Activated naive CD4-positive, alpha-beta T cell treated with anti-CD3 and anti-CD28 coated beads for 36 hours (primary cell): ENCODE results near the gene SLC12A1. TPM values are rescaled to one million over a fixed set of nuclear protein-coding genes. Genes with fewer than 3 reads are reported as not detected.
A peak's percentile ranks its signal among the peaks of the same experiment; 100 is the strongest.

Experiments
- CTCF ChIA-PET: fragments of 350-600 bp; sonication (Branson Sonifier 250); formaldehyde crosslinking; loops from one replicate; lab custom pipeline; 2021; ENCODE audit warnings: antibody characterized with exemption; lab: Charles Lee
- DNase-seq: peaks from one replicate; pipeline ENCODE4 v3.0.0-alpha.2; 2020
- H3K27ac Mint-ChIP-seq: one replicate; pipeline ENCODE4 v1.8.0; 2021; ENCODE audit warnings: mild to moderate bottlenecking, mixed read lengths
- H3K27me3 Mint-ChIP-seq: one replicate; pipeline ENCODE4 v1.8.0; 2021; ENCODE audit warnings: low read depth, mixed read lengths
- H3K36me3 Mint-ChIP-seq: one replicate; pipeline ENCODE4 v1.8.0; 2021; ENCODE audit warnings: low read depth, mixed read lengths
- H3K4me1 Mint-ChIP-seq: one replicate; pipeline ENCODE4 v1.8.0; 2021; ENCODE audit warnings: low read depth, mixed read lengths
- H3K4me3 Mint-ChIP-seq: one replicate; pipeline ENCODE4 v1.8.0; 2021; ENCODE audit warnings: mild to moderate bottlenecking, moderate library complexity, mixed read lengths
- H3K9me3 Mint-ChIP-seq: one replicate; pipeline ENCODE4 v1.8.0; 2021; ENCODE audit warnings: mixed read lengths
- intact Hi-C: fragments of 100-400 bp; cut with micrococcal nuclease; formaldehyde crosslinking; loops from one replicate; pipeline ENCODE4 v1.15.1; 2023
- total RNA-seq, 2 experiments: library from RNA; stranded (reverse); gene quantifications; one replicate each; pipeline ENCODE4 v1.2.3, GENCODE V29; 2021

Gene SLC12A1
- total RNA-seq: not detected

DNA sequence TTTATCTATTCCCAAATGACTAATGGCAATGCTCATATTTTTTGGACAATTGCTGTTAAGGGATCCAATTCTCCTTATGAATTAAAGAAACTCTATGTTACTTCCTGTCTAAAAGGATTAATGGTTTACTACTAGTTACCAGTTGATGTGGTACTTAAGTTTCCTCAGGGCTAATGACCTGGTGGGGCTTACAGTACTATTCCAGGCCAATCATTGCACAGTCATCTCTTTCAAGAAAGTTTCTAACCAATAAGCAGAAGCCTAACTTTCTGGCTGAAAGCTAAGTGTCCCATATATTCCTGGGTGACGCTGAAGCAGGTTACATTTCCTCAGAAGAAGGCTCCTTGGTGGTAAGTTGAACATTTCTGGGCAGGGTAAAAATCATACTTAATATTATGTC is at the start of gene SLC12A1:
Gene SLC12A1, plus strand, starts transcription at position 322 of the 400 bp plus-strand sequence. CDS start 1,418 bp downstream, outside the sequence.
- intact Hi-C loops: no loop called here
- Mint-ChIP-seq H3K27ac (no peak within 1 kb of the TSS), H3K9me3 (no peaks in the 10 kb centered on the region), H3K4me3 (no peak within 1 kb of the TSS), H3K4me1 (no peaks in the 10 kb centered on the region), H3K27me3 (peaks cover 12% of the 10 kb centered on the region), H3K36me3 (no peaks in the 10 kb centered on the region)
- CTCF ChIA-PET: no interaction called here
- DNase-seq: no peak

DNA sequence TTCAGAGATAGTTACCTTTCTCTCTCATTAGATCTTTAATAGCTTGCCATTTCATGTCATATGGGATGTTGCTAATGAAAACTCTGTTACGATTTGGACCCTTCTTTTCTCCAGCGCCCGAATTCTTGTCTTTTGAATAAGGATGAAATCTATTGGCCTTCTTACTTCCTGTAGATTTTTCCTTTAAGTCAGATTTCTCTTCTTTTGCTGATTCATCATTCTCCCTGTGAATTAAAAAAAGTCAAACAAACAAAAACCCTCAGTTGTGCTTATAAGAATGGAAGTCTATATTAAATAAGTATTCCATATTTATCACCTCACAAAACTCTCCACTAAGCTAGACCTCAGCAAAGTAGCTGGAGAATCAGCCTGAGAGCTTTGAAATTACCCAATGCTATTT is 37.5 kb upstream of the SLC12A1 start:
- Mint-ChIP-seq H3K27ac (no peak overlapping the region), H3K4me1 (peaks cover 3% of the 10 kb centered on the region), H3K9me3 (no peaks in the 10 kb centered on the region), H3K36me3 (peaks cover 15% of the 10 kb centered on the region), H3K4me3 (no peak overlapping the region), H3K27me3 (peaks cover 2% of the 10 kb centered on the region)
- CTCF ChIA-PET: no interaction called here
- DNase-seq: no peak
- intact Hi-C loops: no loop called here

DNA sequence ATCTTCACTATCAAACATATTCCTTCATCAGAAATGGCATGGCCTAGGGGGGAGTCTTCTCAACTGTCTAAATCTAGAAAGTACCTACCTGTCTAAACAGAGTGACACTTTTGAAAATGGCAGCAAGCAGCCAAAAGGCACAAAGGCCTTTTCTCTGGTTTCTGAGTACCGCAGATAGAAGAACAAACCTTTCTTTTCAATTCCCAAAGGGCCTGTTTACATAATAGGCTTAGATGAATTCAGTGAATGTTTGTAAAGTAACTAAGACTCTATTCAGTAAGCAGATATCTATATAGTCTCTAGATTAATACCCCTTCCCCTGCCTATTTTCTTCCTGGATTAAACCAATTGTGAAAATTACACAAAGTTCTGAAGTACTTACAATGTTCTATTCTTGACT is 35.1 kb upstream of the SLC12A1 start:
- H3K4me1 Mint-ChIP-seq: peaks cover 6% of the 10 kb centered on the region
- H3K36me3 Mint-ChIP-seq: peaks cover 11% of the 10 kb centered on the region
- DNase-seq: no peak
- CTCF ChIA-PET: no interaction called here
- intact Hi-C loops: loop anchor here (10.0 kb wide), 1 partner anchor 984 kb away; the partner anchor contains the start of gene COPS2
- no peak overlapping the region for H3K27ac Mint-ChIP-seq
- H3K27me3 Mint-ChIP-seq: peaks cover 3% of the 10 kb centered on the region
- H3K4me3 Mint-ChIP-seq: no peak overlapping the region
- peaks cover 1% of the 10 kb centered on the region for H3K9me3 Mint-ChIP-seq

DNA sequence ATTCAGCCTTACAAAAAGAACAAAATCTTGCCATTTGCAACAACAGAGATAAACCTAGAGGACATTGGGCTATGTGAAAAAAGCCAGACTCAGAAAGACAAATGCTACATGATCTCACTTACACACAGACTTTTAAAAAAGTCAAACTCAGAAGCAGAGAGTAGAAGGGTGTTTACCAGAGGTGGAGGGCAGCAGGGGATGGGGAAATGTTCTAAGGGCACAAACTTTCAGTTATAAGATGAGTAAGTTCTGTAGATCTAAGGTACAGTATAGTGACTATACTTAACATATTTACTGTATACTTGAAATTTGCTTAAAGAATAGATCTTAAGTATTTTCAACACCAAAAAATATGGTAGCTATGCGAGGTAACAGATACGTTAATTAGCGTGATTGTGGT is 31.0 kb upstream of the SLC12A1 start:
- DNase-seq: peak; percentile 3
- Mint-ChIP-seq H3K4me3 (no peak overlapping the region), H3K36me3 (no peaks in the 10 kb centered on the region), H3K27ac (no peak overlapping the region), H3K9me3 (peaks cover 1% of the 10 kb centered on the region), H3K27me3 (peaks cover 16% of the 10 kb centered on the region), H3K4me1 (peaks cover 16% of the 10 kb centered on the region)
- intact Hi-C loops: loop anchor here (5.0 to 10.0 kb wide), 2 partner anchors 637 to 980 kb away; partner anchors contain the start of genes CEP152 and COPS2
- CTCF ChIA-PET: no interaction called here

DNA sequence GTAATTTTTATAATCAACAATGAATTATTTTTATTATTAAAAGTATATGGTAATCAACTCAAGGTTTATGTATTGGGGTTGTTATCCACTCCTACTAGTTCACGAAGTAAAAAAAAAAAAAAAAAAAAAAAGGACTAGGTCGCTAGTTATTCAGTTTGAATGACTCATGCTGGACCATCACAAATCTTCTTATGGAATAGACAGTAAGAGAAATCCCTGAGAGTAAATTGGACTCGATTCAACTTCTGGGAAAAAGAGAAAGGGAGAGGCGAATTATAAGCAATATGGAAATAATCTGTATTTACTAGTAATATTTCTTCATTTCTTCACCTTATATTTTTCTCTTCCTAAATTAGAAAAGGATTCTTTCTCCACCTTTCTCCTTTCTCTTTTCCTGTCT is 30.0 kb upstream of the SLC12A1 start:
- Mint-ChIP-seq H3K9me3 (peaks cover 1% of the 10 kb centered on the region), H3K27me3 (peaks cover 17% of the 10 kb centered on the region), H3K4me3 (peak overlapping the region; percentile 78), H3K36me3 (no peaks in the 10 kb centered on the region), H3K27ac (no peak overlapping the region), H3K4me1 (peaks cover 16% of the 10 kb centered on the region)
- intact Hi-C loops: loop anchor here (5.0 to 10.0 kb wide), 2 partner anchors 636 to 979 kb away; partner anchors contain the start of genes CEP152 and COPS2
- DNase-seq: no peak
- CTCF ChIA-PET: no interaction called here

DNA sequence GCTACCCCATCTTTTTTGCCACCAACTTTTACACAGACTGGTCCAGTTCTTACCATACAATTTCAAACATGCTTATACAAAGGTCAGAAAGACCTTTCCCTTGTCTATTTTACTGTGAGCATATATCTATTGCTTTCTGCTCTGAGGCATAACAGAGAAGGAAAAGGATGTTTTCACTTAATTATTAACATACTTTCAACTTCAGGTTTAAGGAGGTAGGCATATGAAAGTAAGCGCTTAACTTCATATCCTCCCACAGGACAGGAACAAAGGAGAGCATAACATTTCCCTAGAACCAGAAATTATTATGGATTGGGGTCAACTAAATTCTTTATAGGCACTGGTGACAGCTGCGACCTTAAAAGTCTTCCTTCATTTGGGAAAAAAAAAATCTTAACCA is 29.1 kb upstream of the SLC12A1 start:
- intact Hi-C loops: loop anchor here (1.0 to 10.0 kb wide), 3 partner anchors 155 to 978 kb away; partner anchors contain the start of genes CEP152 and COPS2
- Mint-ChIP-seq H3K27me3 (peaks cover 20% of the 10 kb centered on the region), H3K36me3 (no peaks in the 10 kb centered on the region), H3K27ac (peak overlapping the region; percentile 85), H3K4me3 (peak overlapping the region; percentile 78), H3K4me1 (peaks cover 16% of the 10 kb centered on the region), H3K9me3 (peaks cover 1% of the 10 kb centered on the region)
- DNase-seq: no peak
- CTCF ChIA-PET: interaction anchor here (0.7 kb wide), 1 partner anchor 116 kb away, joined by 3 read pairs; no protein-coding TSS in a partner anchor

DNA sequence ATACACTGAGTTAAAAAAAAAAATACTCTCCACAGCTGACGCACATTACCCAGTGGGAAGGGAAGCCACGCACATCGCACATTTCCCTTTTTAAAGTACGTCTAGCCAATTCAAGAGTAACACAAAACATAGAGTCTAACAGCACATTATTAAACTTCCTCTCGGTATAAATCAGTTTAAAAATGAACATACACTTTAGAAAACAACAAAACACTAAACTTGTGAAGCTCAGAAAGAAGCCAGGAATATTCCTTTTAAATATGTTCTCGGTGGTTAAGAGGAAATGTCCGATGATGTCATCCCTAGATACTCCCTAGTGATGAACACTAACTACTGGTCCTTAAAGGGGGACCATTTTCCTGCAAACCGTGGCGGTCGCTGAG is 28.7 kb upstream of the SLC12A1 start:
- peaks cover 24% of the 10 kb centered on the region for H3K27me3 Mint-ChIP-seq
- H3K27ac Mint-ChIP-seq: peak overlapping the region; percentile 85
- peak; percentile 14 for DNase-seq
- CTCF ChIA-PET: interaction anchor here (0.7 kb wide), 1 partner anchor 115 kb away, joined by 3 read pairs; no protein-coding TSS in a partner anchor
- peak overlapping the region; percentile 78 for H3K4me3 Mint-ChIP-seq
- H3K36me3 Mint-ChIP-seq: no peaks in the 10 kb centered on the region
- peaks cover 16% of the 10 kb centered on the region for H3K4me1 Mint-ChIP-seq
- peaks cover 1% of the 10 kb centered on the region for H3K9me3 Mint-ChIP-seq
- intact Hi-C loops: loop anchor here (1.0 to 10.0 kb wide), 3 partner anchors 155 to 977 kb away; partner anchors contain the start of genes CEP152 and COPS2

DNA sequence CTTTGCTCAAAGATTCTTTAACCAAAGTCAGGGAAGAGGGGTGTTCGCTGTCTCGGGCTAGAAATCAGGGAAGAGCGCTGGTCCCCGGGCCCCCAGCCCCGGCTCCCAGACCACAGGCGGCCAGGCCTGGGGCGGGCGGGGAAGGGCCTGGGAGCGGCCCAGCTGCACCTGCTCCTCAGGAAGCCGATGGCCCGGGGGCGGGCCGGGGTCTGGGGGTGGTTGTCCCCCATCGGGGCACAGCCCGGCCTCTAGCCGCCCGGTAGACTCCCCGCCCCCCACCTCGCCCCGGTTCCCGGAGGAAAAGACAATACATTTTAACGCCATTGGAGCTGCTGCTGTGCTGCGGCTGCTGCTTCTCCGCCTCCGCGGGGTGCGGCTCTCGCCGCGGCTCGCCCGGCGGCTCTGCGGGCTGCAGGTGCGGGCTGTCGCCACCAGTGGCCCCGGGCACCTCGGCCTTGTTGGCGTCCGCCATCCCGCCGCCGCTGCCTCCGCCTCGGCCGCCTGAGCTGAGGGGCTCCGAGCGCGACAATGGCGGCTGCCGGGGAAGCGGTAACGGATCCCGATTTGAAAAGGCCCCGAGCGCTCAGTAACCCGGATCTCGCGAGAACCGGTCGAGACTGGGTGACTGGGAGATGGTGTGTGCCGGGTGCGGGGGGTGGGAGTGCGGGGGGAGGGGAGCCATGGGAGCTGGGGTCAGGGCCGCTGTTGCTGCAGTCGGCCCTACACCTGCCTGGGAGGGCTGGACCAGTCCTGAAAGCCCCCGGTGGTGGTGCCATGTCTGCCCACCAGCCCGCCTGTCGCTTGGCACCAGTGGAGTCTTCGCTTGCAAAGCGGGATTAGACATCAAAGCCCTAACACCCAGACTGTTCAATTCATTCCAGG is 28.1 kb upstream of the SLC12A1 start, which contains the start of gene MYEF2:
Gene MYEF2, minus strand, starts transcription at position 530 of the 882 bp plus-strand sequence. Its CDS starts 58 bp downstream, at position 472.
- H3K36me3 Mint-ChIP-seq: no peaks in the 10 kb centered on the region
- H3K27me3 Mint-ChIP-seq: peaks cover 23% of the 10 kb centered on the region
- H3K27ac Mint-ChIP-seq: peak within 1 kb of the TSS; percentile 85
- intact Hi-C loops: loop anchor here (1.0 to 10.0 kb wide), 3 partner anchors 154 to 977 kb away; partner anchors contain the start of genes CEP152 and COPS2
- H3K4me3 Mint-ChIP-seq: peak within 1 kb of the TSS; percentile 78
- peak; percentile 83 for DNase-seq
- peaks cover 14% of the 10 kb centered on the region for H3K4me1 Mint-ChIP-seq
- CTCF ChIA-PET: no interaction called here
- H3K9me3 Mint-ChIP-seq: peaks cover 1% of the 10 kb centered on the region

DNA sequence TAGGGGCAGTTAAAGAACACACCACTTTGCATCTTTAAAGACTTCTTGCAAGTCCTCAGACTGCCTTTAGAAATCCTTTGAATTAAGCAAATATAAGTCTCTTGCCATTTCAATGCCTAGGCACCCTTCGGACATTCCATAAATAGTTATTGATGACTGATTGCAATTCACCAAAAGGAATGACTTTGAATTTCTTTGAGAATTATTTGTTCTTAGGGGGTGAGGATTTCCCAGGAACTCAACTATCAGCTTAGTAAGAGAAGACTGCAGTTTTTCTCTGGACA is 27.5 kb upstream of the SLC12A1 start:
- DNase-seq: no peak
- H3K9me3 Mint-ChIP-seq: peaks cover 1% of the 10 kb centered on the region
- H3K4me1 Mint-ChIP-seq: peaks cover 14% of the 10 kb centered on the region
- H3K27me3 Mint-ChIP-seq: peaks cover 23% of the 10 kb centered on the region
- no peaks in the 10 kb centered on the region for H3K36me3 Mint-ChIP-seq
- CTCF ChIA-PET: no interaction called here
- H3K4me3 Mint-ChIP-seq: peak overlapping the region; percentile 43
- intact Hi-C loops: loop anchor here (5.0 to 10.0 kb wide), 2 partner anchors 634 to 976 kb away; partner anchors contain the start of genes CEP152 and COPS2
- H3K27ac Mint-ChIP-seq: no peak overlapping the region

DNA sequence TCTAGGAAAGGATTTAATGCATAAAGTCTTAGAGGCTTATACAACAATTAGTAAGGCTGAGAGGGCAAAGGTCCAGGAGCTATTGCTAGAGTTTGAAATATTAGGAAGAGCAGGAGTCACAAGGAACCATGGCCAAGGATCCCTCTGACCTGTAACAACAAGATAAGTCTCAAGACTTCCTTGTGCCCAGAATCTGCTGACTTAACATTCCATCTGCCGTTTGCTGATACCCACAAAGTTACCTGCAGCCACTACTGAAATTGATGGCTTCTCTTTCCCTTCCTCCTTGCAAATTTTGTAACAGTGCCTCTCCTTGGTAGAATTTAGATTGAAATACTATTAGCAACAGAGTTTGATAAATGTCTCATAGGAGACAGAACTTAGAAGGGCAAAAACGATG is 23.4 kb upstream of the SLC12A1 start:
- Mint-ChIP-seq H3K27ac (no peak overlapping the region), H3K27me3 (peaks cover 30% of the 10 kb centered on the region), H3K9me3 (no peaks in the 10 kb centered on the region), H3K4me3 (no peak overlapping the region), H3K36me3 (no peaks in the 10 kb centered on the region), H3K4me1 (no peaks in the 10 kb centered on the region)
- intact Hi-C loops: no loop called here
- DNase-seq: no peak
- CTCF ChIA-PET: no interaction called here

DNA sequence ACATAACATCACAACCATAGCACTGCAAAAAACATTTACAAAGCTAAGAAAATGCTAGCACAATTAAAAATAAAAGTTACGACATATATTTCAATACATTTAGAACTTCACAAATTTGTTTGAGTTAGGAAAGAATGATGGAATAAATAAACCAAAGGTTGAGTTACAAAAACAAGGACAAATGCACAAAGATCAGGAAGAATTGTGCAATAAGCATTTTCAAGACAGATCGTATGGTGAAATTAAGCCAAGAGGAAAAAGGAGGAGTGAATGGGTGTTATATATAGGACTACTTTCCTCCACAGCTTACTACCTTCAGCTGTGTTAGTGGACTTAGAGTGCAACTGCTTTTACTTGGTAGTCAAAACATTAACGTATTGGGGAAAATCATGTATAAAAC is 20.6 kb upstream of the SLC12A1 start:
- no peak for DNase-seq
- CTCF ChIA-PET: no interaction called here
- no peaks in the 10 kb centered on the region for H3K4me1 Mint-ChIP-seq
- intact Hi-C loops: no loop called here
- peaks cover 39% of the 10 kb centered on the region for H3K27me3 Mint-ChIP-seq
- no peaks in the 10 kb centered on the region for H3K36me3 Mint-ChIP-seq
- H3K9me3 Mint-ChIP-seq: no peaks in the 10 kb centered on the region
- H3K4me3 Mint-ChIP-seq: no peak overlapping the region
- no peak overlapping the region for H3K27ac Mint-ChIP-seq

DNA sequence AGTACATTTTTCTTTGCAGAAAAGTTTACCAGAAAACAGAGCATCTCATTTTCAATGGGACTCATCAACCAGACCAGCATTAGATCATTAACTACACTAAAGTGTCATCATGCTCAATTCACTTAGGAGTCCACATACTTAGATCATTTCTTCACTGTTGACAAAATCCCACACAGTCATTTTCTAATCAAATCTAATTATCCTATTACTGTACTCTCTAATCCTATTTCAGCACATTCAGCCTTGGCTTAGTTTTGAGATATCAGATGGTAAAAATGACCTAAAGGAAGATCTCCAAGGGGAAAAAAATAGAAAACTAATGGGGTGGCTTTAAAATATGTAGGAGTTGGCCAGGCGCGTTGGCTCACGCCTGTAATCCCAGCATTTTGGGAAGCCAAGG is 19.8 kb upstream of the SLC12A1 start:
- Mint-ChIP-seq H3K36me3 (no peaks in the 10 kb centered on the region), H3K27ac (no peak overlapping the region), H3K9me3 (no peaks in the 10 kb centered on the region), H3K4me1 (no peaks in the 10 kb centered on the region), H3K4me3 (no peak overlapping the region), H3K27me3 (peaks cover 44% of the 10 kb centered on the region)
- CTCF ChIA-PET: no interaction called here
- DNase-seq: no peak
- intact Hi-C loops: no loop called here
